Retina (tissue), 1 donor: ENCODE data around the gene CRYBB1.
A peak's percentile ranks its signal among the peaks of the same experiment; 100 is the strongest.

ENCODE experiments used
- DNase-seq: peaks from one replicate; pipeline ENCODE4 v3.0.0-alpha.2; 2016

The CRYBB1 gene

DNA sequence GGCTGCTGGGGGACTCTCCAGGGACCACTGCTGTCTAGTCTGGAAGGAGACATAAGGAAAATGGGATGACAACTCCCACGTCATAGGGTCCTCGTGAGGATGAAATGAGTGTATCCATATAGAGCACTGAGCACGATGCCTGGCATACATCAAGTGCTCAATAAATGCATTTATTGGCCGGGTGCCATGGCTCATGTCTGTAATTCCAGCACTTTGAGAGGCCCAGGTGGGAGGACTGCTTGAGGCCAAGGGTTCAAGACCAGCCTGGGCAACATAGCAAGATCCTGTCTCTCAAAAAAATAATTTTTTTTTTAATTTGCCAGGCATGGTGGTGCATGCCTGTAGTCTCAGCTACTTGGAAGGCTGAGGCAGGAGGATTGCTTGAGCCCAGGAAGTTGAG is 15.7 kb downstream of the CRYBB1 start:
- DNase-seq = no peak

DNA sequence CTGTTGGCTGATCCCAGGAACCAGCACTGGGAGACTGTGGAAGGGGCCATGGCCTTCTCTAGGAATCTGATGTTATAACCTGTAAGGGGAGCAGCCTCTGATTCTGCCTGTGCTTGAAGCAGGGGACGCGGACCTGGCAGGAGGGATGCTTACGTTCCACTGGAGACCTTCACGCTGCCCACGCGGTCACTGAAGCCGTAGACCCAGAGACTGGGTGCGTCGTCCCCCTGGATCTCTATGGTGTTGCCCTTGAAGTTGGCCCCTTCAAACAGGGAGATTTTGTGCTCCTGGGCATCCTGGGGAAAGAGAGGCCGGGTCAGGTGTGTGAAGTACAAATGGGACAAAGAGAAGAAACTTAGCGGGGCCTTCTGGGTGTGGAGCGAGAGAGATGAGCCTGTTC is 16.1 kb downstream of the CRYBB1 start:
- DNase-seq = no peak

DNA sequence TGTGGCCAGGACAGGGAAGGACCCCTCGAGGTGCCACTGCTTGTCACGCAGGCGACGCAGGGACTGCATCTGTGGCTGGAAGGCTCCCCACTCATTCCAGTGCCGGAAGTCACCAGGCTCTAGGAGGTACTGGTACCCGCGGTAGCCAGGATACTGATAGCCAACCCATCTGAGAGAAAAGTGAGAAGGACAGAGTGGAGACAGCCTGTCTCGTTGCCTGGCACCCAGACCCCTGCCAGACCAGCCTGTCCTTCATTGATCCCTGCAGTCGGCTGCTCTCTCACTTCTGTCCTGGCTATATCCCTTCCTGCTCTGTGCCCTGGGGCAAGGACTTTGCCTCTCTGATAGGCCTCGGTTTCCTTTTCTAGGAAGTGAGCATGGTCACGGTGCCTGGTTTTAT is 18.3 kb downstream of the CRYBB1 start:
- DNase-seq = no peak

DNA sequence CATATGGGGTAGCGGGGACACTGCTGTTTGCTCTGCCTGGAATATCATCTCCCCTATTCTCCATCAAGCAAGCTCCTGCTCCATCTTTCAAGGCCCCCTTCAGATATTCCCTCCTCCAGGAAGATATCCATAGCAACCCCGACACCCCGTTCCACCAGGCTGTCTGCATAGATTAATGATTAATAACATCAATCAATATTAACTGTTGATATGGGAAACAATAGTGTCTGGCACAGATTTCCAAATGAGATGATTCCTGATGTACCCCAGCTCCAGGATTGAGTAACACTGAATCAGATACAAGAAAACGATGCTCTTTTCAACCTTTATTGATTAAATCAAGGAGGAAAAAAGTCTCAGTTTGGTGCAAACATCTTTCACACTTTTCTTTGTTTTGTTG is 20.3 kb downstream of the CRYBB1 start:
- no peak for DNase-seq

DNA sequence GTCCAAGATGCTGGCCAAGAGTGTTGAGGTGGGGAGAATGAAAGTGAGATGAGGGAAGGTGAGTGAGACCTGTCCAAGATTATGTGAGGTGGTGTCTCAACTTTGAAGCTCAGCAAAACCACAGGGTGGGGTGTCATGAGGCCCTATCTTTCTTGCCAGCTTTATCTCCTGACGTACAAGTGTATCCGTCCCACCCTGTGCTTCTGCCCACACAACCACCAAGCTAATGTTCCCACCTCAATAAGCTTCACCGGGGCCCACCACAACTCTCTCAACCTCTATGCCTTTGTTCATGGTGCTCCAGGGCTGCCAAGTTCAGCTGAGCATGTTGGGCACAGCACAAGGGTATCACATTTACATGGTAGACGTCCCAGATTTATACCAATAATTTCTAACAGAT is 20.8 kb downstream of the CRYBB1 start:
- DNase-seq = no peak

DNA sequence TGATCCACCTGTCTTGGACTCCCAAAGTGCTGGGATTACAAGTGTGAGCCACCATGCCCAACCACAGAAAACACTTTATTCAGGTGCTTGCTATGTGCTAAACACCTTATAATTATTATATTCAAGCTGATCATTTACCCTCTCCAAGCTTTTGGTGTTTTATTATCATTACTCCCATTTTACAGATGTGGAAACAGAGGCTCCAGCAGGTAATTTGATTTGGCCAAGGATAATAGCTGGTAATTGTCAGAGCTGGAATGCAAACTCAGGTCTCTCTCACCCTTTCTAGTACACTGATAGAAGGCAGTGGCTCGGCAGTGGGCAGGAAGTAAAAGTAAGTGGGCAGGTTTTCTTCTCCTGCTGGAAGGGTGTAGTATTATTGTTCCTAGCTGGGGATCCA is 24.1 kb downstream of the CRYBB1 start:
- no peak for DNase-seq

DNA sequence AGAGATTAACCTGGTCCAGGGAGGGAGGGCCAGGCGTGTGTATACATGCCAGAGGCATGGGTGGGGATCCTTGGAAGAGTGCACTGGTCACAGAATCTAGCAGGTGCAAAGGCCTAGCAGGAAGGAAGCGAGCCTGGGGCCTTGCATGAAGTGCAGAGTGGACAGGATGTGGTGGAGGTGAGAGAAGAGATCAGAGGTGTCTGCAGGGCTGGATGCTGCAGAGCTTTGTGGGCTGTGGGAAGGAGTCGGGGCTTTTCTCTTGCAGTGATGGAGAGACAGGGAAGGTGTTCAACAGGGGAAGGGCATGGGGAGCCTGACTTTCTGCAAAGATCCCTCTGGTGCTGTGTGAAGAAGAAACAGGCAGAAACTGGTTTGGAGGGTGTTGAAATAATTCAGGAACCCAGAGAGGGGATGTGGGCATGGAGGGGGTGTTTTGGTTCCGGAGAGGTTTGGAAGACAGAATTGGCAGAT is 25.4 kb downstream of the CRYBB1 start:
- DNase-seq = no peak

DNA sequence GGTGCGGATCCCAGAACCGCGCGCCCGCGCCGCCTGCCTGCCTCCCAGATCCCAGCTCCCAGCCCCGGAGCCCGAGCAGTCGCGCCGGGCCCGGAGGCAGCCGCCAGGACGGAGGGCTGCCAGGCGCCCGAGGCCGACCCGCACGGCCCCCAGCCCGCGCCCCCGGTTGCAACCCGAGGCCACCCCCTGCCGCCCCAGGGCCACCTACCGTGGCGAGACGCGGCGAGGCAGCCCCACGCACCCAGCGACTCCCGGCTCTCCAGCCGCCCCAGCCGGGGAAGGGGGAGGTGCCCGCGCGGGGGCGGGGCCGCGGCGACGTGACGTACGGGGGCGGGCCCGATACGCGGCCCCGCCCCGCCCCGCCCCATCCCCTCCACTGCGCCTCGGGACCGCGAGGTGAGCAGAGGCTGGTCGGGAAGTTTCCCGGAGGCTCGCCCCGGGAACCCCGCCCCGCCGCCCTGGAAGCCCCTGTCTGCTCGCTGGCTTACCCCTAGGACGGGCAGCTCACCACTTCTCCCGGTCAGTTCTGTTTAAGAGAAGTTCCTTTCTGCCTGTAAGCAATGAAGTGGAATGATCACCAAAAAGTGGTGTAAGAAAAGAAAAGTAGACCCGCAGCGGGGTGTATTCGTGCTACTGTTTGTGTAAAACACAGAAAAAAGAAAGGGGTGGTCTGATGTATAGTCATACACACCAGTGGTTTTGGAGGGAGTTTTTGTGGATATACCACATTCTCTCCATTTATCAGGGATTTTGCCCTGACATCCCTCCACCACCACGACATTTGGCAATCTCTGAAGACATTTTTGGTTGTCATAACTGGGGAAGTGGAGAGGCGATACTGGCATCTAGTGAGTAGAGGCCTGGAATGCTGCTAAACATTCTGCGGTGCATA is 27.7 kb downstream of the CRYBB1 start, which contains the start of gene TPST2:
Gene TPST2, minus strand, starts transcription at position 288 of the 892 bp plus-strand sequence. CDS start 48,502 bp downstream, outside the sequence.
- peak; percentile 68 for DNase-seq

DNA sequence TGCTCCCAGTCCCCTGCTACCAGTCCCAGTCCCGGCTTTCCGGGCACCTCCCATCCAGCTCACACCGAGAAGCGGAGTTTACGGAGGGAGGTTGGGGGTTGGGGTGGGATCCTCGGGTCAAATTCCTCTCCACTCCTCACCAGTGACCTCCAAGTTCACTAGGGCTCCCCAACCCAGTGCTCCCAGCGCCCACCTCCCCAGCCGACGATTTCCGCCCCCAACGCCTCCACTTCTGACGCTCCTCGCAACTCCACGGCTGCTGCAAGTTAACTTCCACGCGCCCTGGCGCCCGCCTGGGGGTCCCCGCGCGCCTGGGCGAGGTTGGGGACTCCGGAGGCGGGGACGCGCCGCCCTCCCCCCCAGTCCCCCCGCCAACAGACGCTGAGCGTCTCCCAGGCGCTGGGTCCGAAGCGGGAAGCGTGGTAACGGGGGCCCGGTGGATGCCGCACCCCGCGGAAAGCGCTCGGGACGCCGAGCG is 28.4 kb downstream of the CRYBB1 start:
- peak; percentile 66 for DNase-seq

DNA sequence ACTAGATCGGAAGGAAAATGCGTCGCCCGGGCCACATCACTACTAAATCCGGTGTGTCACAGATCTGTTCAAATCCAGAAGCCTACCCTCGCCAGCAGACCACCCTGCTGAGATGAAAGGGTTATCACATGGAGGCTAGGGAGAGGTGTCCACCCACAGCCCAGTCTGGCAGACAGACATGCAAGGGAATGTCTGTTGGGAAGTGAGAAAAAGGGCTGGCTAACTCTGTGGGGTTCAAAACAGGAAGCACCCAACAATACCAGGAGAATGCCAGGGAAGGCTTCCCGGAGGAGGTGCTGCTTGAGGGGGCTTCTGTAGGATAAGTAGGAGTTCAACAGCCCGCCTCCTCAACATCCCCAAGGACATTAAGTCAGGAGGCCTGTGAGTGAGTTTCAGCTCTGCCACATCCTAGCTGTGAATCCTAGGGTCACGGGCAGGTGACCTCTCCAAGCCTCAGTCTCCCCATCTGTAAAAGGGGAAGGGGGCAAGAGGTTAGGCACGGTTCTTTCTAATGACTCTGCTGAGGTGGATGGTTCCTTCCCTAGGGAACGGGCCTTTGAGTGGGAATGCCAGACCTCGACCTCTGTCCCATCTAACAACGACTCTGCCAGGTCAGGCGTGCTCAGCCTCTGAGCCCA is 29.0 kb downstream of the CRYBB1 start:
- DNase-seq = no peak

DNA sequence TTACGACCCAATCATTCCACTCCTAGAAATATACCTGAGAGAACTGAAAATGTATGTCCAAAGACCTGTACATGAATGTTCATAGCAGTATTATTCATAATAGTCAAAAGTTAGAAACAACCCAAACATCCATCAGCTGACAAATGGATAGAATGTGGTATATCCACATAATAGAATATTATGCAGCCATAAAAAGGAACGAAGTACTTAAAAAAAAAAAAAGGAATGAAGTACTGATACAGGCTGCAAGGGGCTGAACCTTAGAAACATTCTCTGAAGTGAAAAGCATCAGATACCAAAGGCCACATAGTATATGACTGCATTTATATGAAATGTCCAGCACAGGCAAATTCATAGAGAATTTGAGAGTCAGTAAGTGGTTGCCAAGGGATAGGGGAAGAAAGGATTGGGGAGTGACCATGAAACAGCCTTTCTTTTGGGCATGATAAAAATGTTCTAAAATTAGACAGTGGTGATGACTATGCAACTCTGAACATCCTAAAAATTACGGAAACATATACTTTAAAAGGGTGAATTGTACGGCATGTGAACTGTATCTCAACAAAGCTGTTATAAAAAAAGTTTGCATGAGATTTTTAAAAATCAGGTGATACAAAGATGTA is 29.7 kb downstream of the CRYBB1 start:
- no peak for DNase-seq

DNA sequence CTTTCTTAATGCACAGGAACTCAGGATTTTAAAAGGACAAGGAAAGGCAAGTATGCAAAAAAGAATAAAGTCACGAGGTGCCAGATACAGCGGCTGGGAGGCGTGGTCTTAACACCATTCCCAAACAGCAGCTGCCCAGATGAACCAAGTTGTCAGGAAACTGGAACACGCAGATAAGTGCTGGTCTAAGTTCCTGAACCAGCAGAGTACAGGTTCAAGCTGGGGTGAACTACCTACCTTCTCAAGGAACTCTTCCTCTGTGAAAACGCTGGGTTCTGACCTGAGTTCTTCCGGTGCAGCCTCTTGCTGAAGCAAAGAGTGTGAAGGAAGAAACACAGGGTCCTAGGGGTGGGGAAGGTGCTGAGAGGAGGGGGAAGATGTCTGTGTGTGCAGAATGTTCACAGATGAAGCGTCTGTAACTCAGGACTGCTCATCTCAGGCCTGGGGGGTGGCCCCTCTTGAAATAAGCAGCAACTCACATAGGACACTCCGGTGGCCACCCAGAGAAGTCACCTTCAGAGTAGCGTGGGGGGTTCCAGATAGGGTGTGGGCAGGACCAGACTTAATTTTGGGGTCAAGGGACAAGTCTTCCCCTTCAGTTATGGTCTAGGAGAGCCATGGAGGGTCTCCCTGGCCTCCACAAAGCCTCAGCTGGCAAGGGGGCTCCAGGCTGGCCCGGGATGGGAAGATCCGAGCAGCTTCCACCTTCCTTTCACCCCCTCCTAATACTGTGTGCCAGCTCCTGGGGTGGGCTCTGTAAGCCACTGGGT is 31.1 kb downstream of the CRYBB1 start:
- no peak for DNase-seq

DNA sequence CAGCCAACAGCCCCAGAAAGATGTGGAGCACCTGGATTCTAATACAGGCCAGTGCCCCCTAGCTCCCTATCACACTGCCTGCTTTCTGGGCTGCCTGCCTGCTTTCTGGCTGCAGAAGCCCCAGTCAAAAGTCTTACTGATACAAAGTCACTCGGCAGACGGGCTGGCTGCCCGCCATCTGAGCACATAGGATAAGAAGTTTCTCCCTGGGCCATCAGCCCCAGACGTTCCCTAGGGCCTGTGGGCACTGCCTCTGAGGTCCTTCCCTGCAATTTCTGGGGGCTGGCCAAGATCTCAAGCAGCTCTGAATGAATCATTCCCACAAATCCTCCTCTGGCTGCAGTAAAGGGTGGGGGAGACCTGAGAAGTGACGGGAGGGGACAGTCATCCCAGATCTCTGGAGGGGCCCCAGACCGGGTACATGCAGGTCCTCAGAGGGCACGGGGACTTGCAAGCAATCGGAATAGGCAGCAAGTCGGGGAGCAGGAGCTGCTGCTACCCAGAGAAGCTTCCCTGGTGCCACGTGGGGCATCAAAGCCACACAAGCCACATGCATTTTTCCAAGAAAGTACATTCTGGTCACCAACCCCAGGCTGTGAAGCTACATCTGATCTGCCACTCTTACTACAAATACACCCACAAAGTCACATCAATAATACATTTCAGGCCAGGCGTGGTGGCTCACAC is 32.6 kb downstream of the CRYBB1 start:
- DNase-seq = no peak

DNA sequence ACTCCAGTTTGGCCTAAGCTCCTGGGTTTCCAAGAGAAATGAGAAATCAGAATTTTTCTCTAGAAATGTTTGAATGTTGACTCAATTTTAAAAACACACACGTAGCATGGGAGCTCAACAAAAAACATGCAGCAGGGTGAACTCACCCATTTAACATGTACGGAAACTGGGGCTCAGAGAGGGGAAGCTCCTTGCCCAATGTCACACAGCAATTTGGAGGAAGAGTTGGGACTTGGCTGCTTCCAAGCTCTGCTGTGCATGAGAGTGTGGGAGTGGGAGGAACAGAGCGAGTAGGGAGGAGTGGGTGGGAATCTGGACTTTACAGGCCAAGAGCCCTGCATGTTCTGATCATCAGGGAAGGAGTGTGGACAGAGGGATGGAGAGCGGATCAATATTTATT is 33.8 kb downstream of the CRYBB1 start:
- DNase-seq = no peak

DNA sequence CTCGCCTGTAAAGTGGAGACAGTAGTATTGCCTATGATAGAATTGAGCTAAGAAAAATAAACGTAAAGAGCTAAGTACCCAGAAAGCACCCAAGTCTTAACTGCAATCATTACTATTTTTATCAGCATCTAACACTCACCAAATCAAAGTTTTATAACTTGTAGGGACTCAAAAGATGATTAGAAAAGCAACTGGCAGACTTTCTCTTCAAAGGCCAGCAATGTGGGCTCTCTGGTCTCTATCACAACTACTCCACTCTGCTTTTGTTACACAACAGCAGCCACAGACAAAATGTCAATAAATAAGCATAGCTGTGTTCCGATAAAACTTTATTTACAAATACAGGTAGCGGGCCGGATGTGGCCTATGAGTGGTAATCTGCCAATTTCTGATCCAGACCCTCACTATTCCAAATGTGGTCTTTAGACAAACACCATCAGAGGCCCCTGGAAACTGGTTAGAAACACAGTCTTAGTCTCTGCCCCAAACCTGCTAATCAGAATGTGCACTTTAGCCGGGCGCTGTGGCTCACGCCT is 36.1 kb downstream of the CRYBB1 start:
- DNase-seq = no peak

DNA sequence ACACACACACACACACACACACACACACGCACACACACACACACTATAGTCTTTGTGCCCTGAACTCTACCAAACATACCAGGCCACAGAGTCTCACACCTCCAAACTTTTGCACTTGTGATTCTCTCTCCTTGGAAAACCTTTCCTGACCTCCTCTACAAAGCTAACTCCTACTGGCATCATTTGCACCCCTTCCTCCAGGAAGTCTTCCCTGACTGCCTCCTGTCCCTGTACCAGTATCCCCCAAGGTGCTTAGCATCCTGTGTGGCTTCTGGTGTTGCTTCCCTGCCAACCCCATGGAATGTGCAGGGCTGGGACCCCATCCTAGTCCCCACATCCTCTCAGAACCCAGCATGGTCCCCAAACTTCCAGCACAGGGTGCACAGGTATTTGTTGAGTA is 36.8 kb downstream of the CRYBB1 start:
- no peak for DNase-seq

DNA sequence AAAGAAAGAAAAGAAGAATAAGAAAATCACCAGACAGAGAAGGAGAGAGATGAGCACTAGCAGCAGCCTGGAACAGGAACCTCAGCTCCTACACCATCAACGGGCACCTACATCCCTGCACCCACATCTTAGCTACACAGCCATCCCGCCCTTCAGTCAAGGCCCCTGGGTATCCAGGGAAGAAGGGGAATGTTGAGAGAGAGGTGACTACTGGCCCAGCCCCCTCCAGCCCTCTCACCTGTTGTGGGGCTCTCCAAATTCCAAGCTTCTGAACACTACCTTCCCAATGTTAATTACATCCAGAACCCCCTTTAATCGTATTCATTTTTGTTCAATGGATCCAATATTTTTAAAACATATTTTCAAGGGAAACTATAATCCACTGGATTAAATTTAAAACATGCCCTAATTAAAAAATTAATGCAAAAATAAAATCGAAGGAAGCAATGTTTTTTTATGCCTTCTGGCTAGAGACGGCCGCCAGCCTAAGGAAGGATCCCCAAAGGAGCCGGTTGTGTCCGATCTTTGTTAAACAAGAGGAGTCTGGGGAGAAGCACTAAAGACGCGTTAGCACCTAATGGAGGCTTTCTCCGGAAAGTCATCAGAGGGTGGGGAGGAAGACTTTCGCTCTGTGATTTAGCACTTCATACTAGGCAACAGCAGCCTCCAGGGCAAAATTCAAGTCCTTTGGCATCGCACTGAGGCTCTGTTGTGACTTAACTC is 37.4 kb downstream of the CRYBB1 start:
- DNase-seq = no peak

DNA sequence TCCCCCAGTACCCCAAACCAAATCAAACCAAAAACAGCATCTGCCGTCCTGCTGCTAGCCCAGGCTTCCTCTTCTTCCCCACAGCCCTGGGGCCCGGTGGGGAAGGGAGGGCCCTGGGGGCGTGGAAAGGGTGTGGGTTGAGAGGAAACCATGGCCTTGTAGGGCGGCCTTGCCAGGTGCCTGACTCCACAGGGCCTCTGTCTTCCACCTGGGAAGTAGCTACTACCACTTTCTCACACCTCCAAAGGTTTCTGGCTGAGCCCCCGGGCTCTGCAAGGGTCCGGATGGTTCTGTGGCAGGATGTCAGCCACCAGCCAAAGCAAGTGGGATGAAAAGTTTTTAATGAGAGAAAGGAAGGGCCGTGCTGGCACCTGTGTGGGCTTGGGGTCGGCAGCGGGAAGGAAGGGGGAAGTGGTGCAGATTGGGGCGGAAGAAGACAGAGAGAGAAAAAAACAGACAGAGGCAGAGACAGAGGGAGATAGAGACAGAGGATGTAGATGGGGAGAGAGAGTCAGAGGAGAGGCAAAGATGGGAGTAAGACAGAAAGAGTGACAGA is 38.4 kb downstream of the CRYBB1 start:
- DNase-seq = no peak

DNA sequence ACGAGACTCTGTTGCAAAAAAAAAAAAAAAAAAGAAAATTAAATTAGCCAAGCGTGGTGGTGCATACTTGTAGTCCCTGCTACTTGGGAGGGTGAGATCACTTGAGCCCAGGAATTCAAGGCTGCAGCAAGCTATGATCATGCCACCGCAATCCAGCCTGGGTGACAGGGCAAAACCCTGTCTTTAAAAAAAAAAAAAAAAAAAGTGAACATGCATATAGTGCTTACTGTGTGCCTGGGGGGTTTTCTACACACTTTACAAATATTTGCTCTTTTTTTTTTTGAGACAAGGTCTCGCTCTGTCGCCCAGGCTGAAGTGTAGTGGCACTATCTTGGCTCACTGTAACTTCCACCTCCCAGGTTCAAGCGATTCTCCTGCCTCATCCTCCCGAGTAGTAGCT is 40.7 kb downstream of the CRYBB1 start:
- no peak for DNase-seq

DNA sequence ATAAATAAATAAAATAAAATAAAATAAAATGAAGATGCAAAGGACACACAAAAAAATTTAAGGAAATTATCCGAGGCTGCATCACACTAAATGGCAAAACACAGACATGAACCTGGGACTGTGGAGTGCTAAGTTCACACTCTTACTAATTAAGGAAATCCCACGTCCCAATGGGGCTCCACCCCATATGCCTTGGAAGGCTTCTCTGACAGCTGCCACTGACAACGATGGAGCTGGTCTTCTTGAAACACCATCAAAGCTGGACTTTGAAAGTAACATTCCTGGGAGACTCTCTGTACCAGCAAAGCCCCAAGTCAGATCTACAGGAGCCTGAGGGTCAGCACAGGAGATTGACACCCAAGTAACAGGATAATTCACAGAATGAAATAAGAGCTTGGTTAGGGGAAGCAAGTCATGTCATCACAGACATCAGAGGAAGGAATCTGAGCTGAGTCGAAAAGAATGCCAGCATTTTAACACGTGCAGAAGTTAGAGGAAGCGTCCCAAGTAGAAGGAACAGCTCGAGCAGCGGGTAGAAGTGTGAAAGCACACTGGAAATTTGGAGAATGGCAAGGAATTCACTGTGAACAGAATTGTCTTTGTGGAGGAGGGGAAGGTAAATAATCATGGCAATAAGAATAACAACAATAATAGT is 41.7 kb downstream of the CRYBB1 start:
- DNase-seq = no peak
